Measurements from ENCODE around the gene PGGHG.

GRCh38 chr11:280706-281485 lies 8.0 kb upstream of the PGGHG start:
- TF ChIP-seq CTCF (IDR thresholded peaks at IDR 0.05) (no peak), EP300 (IDR thresholded peaks at IDR 0.05) (no peak), POLR2A (IDR thresholded peaks at IDR 0.05) (no peak)

Data from stomach (tissue), 4 donors.